ENCODE results near the gene CRACR2B.

CRACR2B gene

DNA sequence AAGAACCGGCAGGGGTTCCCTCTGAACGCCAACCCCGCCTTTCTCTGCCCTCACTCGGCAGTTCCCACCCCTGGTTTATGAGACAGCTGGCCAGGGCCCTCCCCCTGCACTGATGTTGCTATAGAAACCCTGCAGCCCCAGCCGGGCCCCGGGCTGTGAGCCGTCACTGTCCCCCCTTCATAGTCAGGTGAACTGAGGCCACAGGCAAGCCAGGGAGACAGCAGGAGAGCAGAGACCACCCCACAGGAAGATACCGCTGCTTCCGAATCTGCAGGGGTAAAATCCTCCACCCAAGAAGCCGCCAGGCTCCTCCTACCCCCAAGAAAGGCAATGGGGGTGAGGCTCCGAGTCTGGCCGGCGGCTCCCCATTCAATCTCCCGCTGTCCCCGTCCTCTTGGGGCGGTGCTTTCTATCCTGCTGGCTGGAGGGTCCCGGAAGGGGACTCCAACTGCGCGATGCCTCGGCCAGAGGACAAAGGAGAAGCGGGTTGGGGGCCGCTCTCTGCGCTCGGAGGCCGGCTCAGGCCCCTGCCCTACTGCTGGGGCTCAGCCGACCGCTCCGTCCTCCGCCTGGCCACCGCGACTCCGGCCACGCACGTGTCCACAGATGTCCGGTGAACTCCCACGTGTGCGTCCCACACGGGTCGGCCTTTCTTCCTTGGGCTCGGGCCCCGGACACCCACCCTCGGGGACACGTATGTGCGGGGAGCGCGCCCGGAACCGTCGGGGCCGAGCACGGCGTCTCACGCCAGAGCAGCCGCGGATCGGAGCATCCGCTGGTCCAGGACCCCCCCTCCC lies 30.2 kb upstream of the CRACR2B start:
- Histone ChIP-seq H3K4me3 (ENCODE audit: low read depth, low read length) (peak overlapping the region; percentile 80), H3K36me3 (replicated peaks) (peaks cover 22% of the 10 kb centered on the region), H3K27ac (peak overlapping the region; percentile 79), H3K27me3 (replicated peaks) (no peaks in the 10 kb centered on the region)
- in situ Hi-C loops (cut with HindIII; ENCODE audit: low pct_ligation_motif_present, low sequenced_read_pairs) = no loop called here
- DNase-seq = peak; percentile 85
- TF ChIP-seq, protein P1, sequence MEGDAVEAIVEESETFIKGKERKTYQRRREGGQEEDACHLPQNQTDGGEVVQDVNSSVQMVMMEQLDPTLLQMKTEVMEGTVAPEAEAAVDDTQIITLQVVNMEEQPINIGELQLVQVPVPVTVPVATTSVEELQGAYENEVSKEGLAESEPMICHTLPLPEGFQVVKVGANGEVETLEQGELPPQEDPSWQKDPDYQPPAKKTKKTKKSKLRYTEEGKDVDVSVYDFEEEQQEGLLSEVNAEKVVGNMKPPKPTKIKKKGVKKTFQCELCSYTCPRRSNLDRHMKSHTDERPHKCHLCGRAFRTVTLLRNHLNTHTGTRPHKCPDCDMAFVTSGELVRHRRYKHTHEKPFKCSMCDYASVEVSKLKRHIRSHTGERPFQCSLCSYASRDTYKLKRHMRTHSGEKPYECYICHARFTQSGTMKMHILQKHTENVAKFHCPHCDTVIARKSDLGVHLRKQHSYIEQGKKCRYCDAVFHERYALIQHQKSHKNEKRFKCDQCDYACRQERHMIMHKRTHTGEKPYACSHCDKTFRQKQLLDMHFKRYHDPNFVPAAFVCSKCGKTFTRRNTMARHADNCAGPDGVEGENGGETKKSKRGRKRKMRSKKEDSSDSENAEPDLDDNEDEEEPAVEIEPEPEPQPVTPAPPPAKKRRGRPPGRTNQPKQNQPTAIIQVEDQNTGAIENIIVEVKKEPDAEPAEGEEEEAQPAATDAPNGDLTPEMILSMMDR (IDR thresholded peaks at IDR 0.05; ENCODE audit: low read depth, low read length, missing control alignments) = no peak

DNA sequence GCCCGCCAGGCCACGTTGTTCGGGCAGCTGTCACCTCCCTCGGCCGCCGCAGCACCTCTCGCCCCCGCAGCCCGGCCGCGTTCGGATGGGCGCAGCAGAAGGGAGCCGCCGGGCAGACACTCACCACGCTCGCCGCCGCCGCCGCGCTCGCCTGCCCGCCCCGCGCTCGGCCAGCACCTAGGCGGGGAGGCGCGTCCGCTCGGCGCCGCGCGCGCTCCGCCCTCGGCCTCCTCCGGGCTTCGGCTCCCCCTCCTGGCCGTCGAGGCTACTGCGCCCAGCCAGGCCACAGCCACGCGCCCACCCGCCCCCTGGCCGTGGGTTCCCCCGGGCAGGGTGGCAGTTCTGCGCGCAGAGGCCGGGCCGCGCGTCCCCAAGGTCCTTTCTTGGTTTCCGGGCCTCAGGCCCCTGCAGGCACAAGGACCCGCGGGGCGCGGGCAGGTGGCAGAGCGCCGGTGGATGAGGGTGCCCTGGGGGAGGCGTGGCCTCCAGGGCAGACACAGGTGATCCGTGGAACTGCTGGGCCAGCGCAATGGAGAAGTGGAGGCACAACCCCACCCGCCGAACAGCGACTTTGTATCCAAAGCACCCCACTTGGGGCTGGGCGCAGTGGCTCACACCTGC lies 29.5 kb upstream of the CRACR2B start, which contains the start of gene SLC25A22:
SLC25A22 (minus strand) TSS at position 189 of the 621 bp plus-strand sequence. CDS start 3,275 bp downstream, outside the sequence.
- in situ Hi-C loops (cut with HindIII; ENCODE audit: low pct_ligation_motif_present, low sequenced_read_pairs) = no loop called here
- Histone ChIP-seq H3K4me3 (ENCODE audit: low read depth, low read length) (peak within 1 kb of the TSS; percentile 80), H3K27ac (peak within 1 kb of the TSS; percentile 79), H3K27me3 (replicated peaks) (no peaks in the 10 kb centered on the region), H3K36me3 (replicated peaks) (peaks cover 20% of the 10 kb centered on the region)
- peak; percentile 57 for DNase-seq
- TF ChIP-seq, protein P1 (IDR thresholded peaks at IDR 0.05; ENCODE audit: low read depth, low read length, missing control alignments) = peak; percentile 60

DNA sequence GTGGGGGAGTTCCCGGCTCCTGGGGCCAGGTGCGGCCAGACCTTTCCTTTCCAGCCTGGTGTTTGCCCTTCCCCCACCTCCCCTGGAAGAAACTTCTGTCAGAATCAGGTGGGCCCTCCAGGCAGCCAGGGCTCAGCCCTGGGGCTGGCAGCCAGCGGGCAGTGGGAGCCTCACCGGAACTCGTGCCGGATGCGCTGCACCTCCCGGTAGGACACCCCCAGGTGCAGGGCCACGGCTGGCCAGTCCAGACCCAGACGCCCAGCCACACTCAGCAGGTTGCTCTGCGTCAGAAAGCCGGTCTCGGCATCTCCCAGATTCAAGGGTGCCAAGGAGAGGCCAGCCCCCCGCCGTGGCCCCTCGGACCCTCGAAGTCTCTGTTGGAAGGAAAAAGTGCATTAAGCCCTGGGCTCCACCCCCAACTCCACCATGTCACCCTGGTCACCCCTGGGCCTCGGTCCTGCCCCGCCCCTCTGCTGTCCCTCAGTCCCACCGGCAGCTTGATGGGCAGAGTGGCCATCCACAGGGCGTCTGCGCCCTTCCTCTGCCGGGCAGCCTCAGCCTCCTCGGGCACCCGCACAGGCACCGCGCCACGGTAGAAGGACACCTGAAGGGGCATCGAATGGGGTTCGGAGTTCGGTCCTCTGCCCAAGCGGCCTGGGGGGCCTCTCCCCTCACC lies 27.9 kb upstream of the CRACR2B start:
- H3K27ac ChIP-seq = no peak overlapping the region
- H3K27me3 ChIP-seq (replicated peaks) = no peaks in the 10 kb centered on the region
- no peak for DNase-seq
- no peak overlapping the region for H3K4me3 ChIP-seq (ENCODE audit: low read depth, low read length)
- TF ChIP-seq, protein P1 (IDR thresholded peaks at IDR 0.05; ENCODE audit: low read depth, low read length, missing control alignments) = no peak
- in situ Hi-C loops (cut with HindIII; ENCODE audit: low pct_ligation_motif_present, low sequenced_read_pairs) = no loop called here
- H3K36me3 ChIP-seq (replicated peaks) = peaks cover 13% of the 10 kb centered on the region

DNA sequence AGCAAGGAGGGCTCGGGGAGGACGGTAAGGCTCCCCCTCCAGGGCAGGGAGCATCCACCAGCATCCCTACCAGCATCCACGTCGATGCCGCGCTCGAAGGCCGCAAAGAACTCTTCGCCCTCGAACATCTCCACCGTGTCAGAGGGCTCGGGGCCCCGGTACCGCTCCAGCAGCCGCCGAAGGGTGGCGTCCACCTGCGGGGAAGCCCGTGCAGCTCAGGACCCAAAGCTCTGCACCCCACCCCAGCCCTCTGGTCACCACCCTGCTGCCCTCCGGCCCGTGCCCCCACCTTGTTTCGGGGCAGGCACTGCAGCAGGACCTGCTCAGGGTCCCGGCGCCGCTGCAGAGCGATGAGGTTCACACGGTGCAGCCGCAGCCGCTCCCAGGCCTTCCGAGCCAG lies 27.2 kb upstream of the CRACR2B start:
- in situ Hi-C loops (cut with HindIII; ENCODE audit: low pct_ligation_motif_present, low sequenced_read_pairs) = no loop called here
- peaks cover 13% of the 10 kb centered on the region for H3K36me3 ChIP-seq (replicated peaks)
- TF ChIP-seq, protein P1 (IDR thresholded peaks at IDR 0.05; ENCODE audit: low read depth, low read length, missing control alignments) = no peak
- no peak overlapping the region for H3K27ac ChIP-seq
- DNase-seq = no peak
- no peak overlapping the region for H3K4me3 ChIP-seq (ENCODE audit: low read depth, low read length)
- no peaks in the 10 kb centered on the region for H3K27me3 ChIP-seq (replicated peaks)

DNA sequence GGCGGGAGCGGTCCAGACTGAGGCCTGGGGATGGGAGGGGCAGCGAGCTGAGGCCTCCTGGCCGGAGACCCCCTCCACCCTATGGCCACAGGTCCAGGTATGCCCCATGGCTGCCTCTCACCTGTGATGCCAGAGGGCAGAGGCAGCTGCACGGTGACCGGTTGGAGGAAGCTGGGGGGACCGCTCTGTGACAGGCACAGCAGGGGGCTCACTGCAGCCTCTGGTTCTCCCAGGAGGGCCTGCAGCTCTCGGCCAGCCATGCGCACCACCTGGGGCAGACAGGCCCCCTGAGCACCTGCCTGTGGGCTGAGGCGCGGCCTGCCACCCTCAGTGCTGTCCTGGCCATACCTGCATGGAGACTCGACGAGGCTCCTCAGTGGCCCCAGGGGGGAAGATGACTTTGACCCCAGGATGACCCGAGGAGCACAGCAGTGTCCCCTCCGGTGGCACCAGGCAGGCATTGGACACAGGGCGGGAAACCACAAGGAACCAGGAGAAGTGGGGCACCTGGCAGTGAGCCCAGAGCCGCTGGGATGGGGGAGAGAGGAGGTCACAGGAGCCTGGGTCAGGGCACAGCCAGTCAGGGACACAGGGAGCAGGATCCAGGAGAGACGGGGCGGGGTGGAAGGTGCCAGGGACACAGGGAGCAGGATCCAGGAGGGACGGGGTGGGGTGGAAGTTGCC lies 26.5 kb upstream of the CRACR2B start:
- in situ Hi-C loops (cut with HindIII; ENCODE audit: low pct_ligation_motif_present, low sequenced_read_pairs) = no loop called here
- H3K27ac ChIP-seq = no peak overlapping the region

More for the DNA sequence above, 26.5 kb upstream of the CRACR2B start:
- Histone ChIP-seq H3K36me3 (replicated peaks) (peaks cover 13% of the 10 kb centered on the region), H3K4me3 (ENCODE audit: low read depth, low read length) (no peak overlapping the region), H3K27me3 (replicated peaks) (no peaks in the 10 kb centered on the region)
- TF ChIP-seq, protein P1 (IDR thresholded peaks at IDR 0.05; ENCODE audit: low read depth, low read length, missing control alignments) = no peak
- DNase-seq = no peak
